PC-3 (cell line): ENCODE data around the gene PEX14. TPM values are rescaled to one million over a fixed set of nuclear protein-coding genes. Genes with fewer than 3 reads are reported as not detected.

Experiments
- ATAC-seq: fragments of 200-7000 bp; cut with Tn5 transposase; 2 replicates; pipeline ENCODE4 v1.9.1; 2020; ENCODE audit warnings: mild to moderate bottlenecking, moderate library complexity
- BruUV-seq: library from RNA; stranded (reverse); fragments of 400-500 nt; replicated peaks from 2 replicates; lab custom pipeline; 2021; lab: Mats Ljungman, UMichigan
- CTCF ChIA-PET: fragments of 300-600 bp; sonication (Branson Sonifier 250); formaldehyde crosslinking; loops from one replicate; lab custom pipeline; 2022; ENCODE audit warnings: antibody characterized with exemption; lab: Charles Lee
- POLR2A ChIA-PET: fragments of 300-600 bp; sonication (Branson Sonifier 250); formaldehyde crosslinking; loops from one replicate; lab custom pipeline; 2022; ENCODE audit warnings: antibody characterized with exemption; ENCODE audit not compliant: unreplicated experiment; lab: Charles Lee
- DNase-seq: peaks from one replicate; pipeline ENCODE4 v3.0.0-alpha.2; 2015
- H2AFZ ChIP-seq: fragments of 300-600 bp; sonication (generic); 2 replicates; pipeline ENCODE4 v1.6.0; 2016; ENCODE audit warnings: antibody characterized with exemption, low read length
- H3F3A ChIP-seq: fragments of 300-600 bp; sonication (generic); one replicate; pipeline ENCODE4 v1.6.0; 2017; ENCODE audit warnings: antibody characterized with exemption, low read length, control low read depth, mild to moderate bottlenecking; ENCODE audit not compliant: unreplicated experiment
- H3K27ac ChIP-seq: fragments of 300-600 bp; sonication (generic); 2 replicates; pipeline ENCODE4 v1.5.1; 2016; ENCODE audit warnings: mild to moderate bottlenecking, low read length
- H3K27me3 ChIP-seq: fragments of 300-600 bp; sonication (generic); 2 replicates; pipeline ENCODE4 v1.6.1; 2016; ENCODE audit warnings: low read length, mixed read lengths
- H3K36me3 ChIP-seq: fragments of 300-600 bp; sonication (generic); 2 replicates; pipeline ENCODE4 v1.6.1; 2016; ENCODE audit warnings: low read depth, mixed run types, low read length, mixed read lengths
- H3K4me1 ChIP-seq: fragments of 300-600 bp; sonication (generic); 2 replicates; pipeline ENCODE4 v1.5.1; 2016; ENCODE audit warnings: low read length; ENCODE audit not compliant: insufficient read depth
- H3K4me2 ChIP-seq: fragments of 300-600 bp; sonication (generic); 2 replicates; pipeline ENCODE4 v1.6.0; 2016; ENCODE audit warnings: low read length
- H3K4me3 ChIP-seq: fragments of 300-600 bp; sonication (generic); 2 replicates; pipeline ENCODE4 v1.5.1; 2016; ENCODE audit warnings: mild to moderate bottlenecking, low read length, mixed read lengths
- H3K79me2 ChIP-seq: fragments of 300-600 bp; sonication (generic); 2 replicates; pipeline ENCODE4 v1.6.1; 2017; ENCODE audit warnings: low read length, mixed read lengths
- H3K9ac ChIP-seq: fragments of 300-600 bp; sonication (generic); 2 replicates; pipeline ENCODE4 v1.6.0; 2016; ENCODE audit warnings: mild to moderate bottlenecking, low read length
- H3K9me2 ChIP-seq: fragments of 300-600 bp; sonication (generic); replicated peaks from 2 replicates; pipeline ENCODE4 v1.6.1; 2016; ENCODE audit warnings: mixed run types, low read length, mixed read lengths
- H3K9me3 ChIP-seq: fragments of 300-600 bp; sonication (generic); 2 replicates; pipeline ENCODE4 v1.6.1; 2016; ENCODE audit warnings: low read length, mixed read lengths
- H4K20me1 ChIP-seq: fragments of 300-600 bp; sonication (generic); 2 replicates; pipeline ENCODE4 v1.6.1; 2016; ENCODE audit warnings: low read length, mixed read lengths
- CTCF ChIP-seq: fragments of 300-600 bp; sonication (generic); conservative IDR thresholded peaks from 2 replicates; pipeline ENCODE4 v1.5.1; 2017; ENCODE audit warnings: antibody characterized with exemption, low read depth, mild to moderate bottlenecking, low read length
- EZH2 ChIP-seq: fragments of 300-600 bp; sonication (generic); IDR thresholded peaks from one replicate; pipeline ENCODE4 v1.6.1; 2017; ENCODE audit warnings: antibody characterized with exemption, mild to moderate bottlenecking, low read length; ENCODE audit not compliant: unreplicated experiment
- EZH2phosphoT487 ChIP-seq: fragments of 300-600 bp; sonication (generic); IDR thresholded peaks from 2 replicates; pipeline ENCODE4 v1.6.1; 2018; ENCODE audit warnings: mild to moderate bottlenecking, antibody characterized with exemption, low read length, borderline replicate concordance
- intact Hi-C: fragments of 100-400 bp; cut with micrococcal nuclease; formaldehyde crosslinking; loops from 2 replicates; pipeline ENCODE4 v1.9.0; 2023
- total RNA-seq: library from RNA; depleted of rRNA; stranded (reverse); fragments of >200 nt; gene quantifications from 2 replicates; pipeline ENCODE4 v1.2.3, GENCODE V29; 2014

PEX14 gene
- total RNA-seq, 1 experiment from 2014 or later, result 24.9 TPM

DNA sequence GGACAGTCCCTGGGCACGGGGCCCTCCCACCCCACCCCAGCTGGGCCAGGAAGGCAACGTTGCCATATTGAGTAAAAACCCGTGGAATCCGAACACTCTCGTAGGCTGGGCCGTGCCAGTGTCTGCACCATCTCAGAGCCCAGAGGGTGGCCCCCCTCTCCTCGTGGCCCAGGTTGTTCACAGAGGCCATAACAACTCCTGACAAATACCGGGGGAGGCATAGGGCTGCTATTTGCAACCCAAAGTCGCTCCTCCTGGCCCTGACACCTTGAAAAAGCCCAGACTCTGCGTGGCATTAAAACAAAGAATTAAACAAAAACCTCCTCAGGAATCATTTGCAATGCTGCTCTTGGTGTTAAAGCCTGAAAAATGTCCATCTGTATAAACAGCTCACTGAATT is 180.3 kb downstream of the PEX14 start:
- Histone ChIP-seq H3K4me2 (no peak overlapping the region), H3K4me1 (no peaks in the 10 kb centered on the region), H3K9me2 (no peaks in the 10 kb centered on the region), H3F3A (no peaks in the 10 kb centered on the region), H3K9me3 (no peaks in the 10 kb centered on the region), H3K27me3 (no peaks in the 10 kb centered on the region), H3K27ac (no peak overlapping the region), H4K20me1 (no peaks in the 10 kb centered on the region), H3K4me3 (no peak overlapping the region), H2AFZ (no peak overlapping the region), H3K79me2 (no peaks in the 10 kb centered on the region), H3K9ac (no peak overlapping the region), H3K36me3 (no peaks in the 10 kb centered on the region)
- DNase-seq (no peak), ATAC-seq (no peak)
- CTCF ChIA-PET, result no interaction called here
- intact Hi-C loops, result no loop called here
- TF ChIP-seq CTCF, result no peak
- TF ChIP-seq EZH2, result no peak
- no peak for TF ChIP-seq EZH2phosphoT487
- POLR2A ChIA-PET, result no interaction called here
- no TSS peak for BruUV-seq

DNA sequence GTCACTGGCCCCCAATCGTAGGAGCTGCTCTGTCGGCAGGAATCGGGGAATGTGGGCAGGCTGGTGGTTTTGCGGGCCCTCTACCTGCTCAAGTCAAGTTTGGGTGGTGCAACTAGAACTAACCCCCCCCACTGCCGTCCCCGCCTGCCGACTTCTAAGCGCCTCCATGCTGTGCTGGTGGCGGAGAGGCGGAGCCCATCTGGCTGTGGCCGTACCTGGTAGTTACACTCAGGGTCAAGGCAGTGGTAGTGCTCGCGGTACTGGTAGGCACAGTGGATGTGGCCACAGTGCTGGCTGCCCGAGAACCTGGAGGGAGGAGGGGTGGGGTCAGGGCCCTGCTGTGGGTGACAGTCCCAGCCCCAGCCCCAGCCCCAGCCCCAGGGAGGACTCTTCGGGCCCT is 181.7 kb downstream of the PEX14 start:
- Histone ChIP-seq H3K4me3 (no peak overlapping the region), H3K27ac (no peak overlapping the region), H3K27me3 (no peaks in the 10 kb centered on the region), H3K9ac (no peak overlapping the region), H3K4me2 (no peak overlapping the region), H4K20me1 (no peaks in the 10 kb centered on the region), H3K9me2 (no peaks in the 10 kb centered on the region), H3K36me3 (no peaks in the 10 kb centered on the region), H3K79me2 (no peaks in the 10 kb centered on the region), H2AFZ (no peak overlapping the region), H3K4me1 (no peaks in the 10 kb centered on the region), H3K9me3 (no peaks in the 10 kb centered on the region), H3F3A (no peaks in the 10 kb centered on the region)
- ChIA-PET CTCF (no interaction called here), POLR2A (no interaction called here)
- TF ChIP-seq EZH2phosphoT487 (no peak), EZH2 (no peak), CTCF (no peak)
- intact Hi-C loops, result no loop called here
- DNase-seq (no peak), ATAC-seq (no peak)
- no TSS peak for BruUV-seq

- no peaks in the 10 kb centered on the region for H3K9me3 ChIP-seq
- intact Hi-C loops, result no loop called here
- H3K79me2 ChIP-seq, result no peaks in the 10 kb centered on the region
- no peak overlapping the region for H3K27ac ChIP-seq
- ChIA-PET CTCF (no interaction called here), POLR2A (no interaction called here)
- no peaks in the 10 kb centered on the region for H3F3A ChIP-seq
- no peak for ATAC-seq
- H4K20me1 ChIP-seq, result no peaks in the 10 kb centered on the region
- no peak for TF ChIP-seq CTCF
- TF ChIP-seq EZH2phosphoT487, result no peak
- TF ChIP-seq EZH2, result no peak
- H3K27me3 ChIP-seq, result no peaks in the 10 kb centered on the region
- no peak overlapping the region for H3K4me2 ChIP-seq
- H3K4me1 ChIP-seq, result no peaks in the 10 kb centered on the region
- DNase-seq, result no peak
- H3K4me3 ChIP-seq, result no peak overlapping the region
- H3K9ac ChIP-seq, result no peak overlapping the region
- BruUV-seq, result no TSS peak
- no peak overlapping the region for H2AFZ ChIP-seq
- H3K9me2 ChIP-seq, result no peaks in the 10 kb centered on the region
- H3K36me3 ChIP-seq, result no peaks in the 10 kb centered on the region
Observed at GRCh38 chr1:10657088-10657847, 182.5 kb downstream of the PEX14 start.
